GM12878 (cell line): ENCODE results near the gene C1orf174. TPM values are rescaled to one million over a fixed set of nuclear protein-coding genes. Genes with fewer than 3 reads are reported as not detected.

Experiments used
- ATAC-seq: fragments of 200-7000 bp; cut with Tn5 transposase; 3 replicates; pipeline ENCODE4 v1.9.1; 2020; ENCODE audit warnings: mild to moderate bottlenecking, moderate library complexity
- BruUV-seq: library from RNA; stranded (reverse); fragments of 400-500 nt; replicated peaks from 2 replicates; lab custom pipeline; 2021; lab: Mats Ljungman, UMichigan
- CTCF ChIA-PET: fragments of 300-600 bp; sonication (Branson Sonifier 250); formaldehyde crosslinking; extraction: SDS; loops from one replicate; lab custom pipeline; 2021; ENCODE audit warnings: inconsistent platforms; lab: Yijun Ruan, JAX
- POLR2A ChIA-PET: fragments of 350-600 bp; formaldehyde crosslinking; extraction: SDS; loops from one replicate; lab custom pipeline; 2021; ENCODE audit warnings: inconsistent platforms; lab: Charles Lee
- RAD21 ChIA-PET: fragments of 300-600 bp; sonication (Branson Sonifier 250); formaldehyde crosslinking; loops from one replicate; lab custom pipeline; 2023; ENCODE audit warnings: antibody characterized with exemption; ENCODE audit not compliant: unreplicated experiment; lab: Charles Lee
- SMC1A ChIA-PET: fragments of 300-600 bp; sonication (Branson Sonifier 250); formaldehyde crosslinking; loops from one replicate; lab custom pipeline; 2023; ENCODE audit not compliant: unreplicated experiment, uncharacterized antibody; lab: Charles Lee
- DNase-seq: peaks from one replicate; pipeline ENCODE4 v3.0.0-alpha.2; 2011; ENCODE audit warnings: low read depth, low spot score
- FAIRE-seq: peaks from 3 replicates; lab custom pipeline; 2011; peaks lifted over from hg19 to GRCh38; lab: Jason Lieb, UNC
- H2AFZ ChIP-seq: 2 replicates; pipeline ENCODE4 v1.6.0; 2011; ENCODE audit warnings: low read depth, low read length, control low read depth; ENCODE audit not compliant: control insufficient read depth
- H3K27ac ChIP-seq: 2 replicates; pipeline ENCODE4 v1.5.1; 2011; ENCODE audit warnings: control low read depth; ENCODE audit not compliant: control insufficient read depth, insufficient read depth
- H3K27me3 ChIP-seq, 2 experiments: replicated peaks in 1 of 2; 2 replicates each; pipeline versions ENCODE4 v1.6.0 to v1.6.1; 2011; ENCODE audit warnings: low read length in 1 of 2; ENCODE audit not compliant: control insufficient read depth in 2 of 2, insufficient read depth in 2 of 2
- H3K36me3 ChIP-seq, 2 experiments: 2 replicates each; pipeline ENCODE4 v1.5.1; 2011; ENCODE audit warnings: low read length in 1 of 2; ENCODE audit not compliant: control insufficient read depth in 2 of 2, insufficient read depth in 2 of 2
- H3K4me1 ChIP-seq: 2 replicates; pipeline ENCODE4 v1.6.1; 2011; ENCODE audit warnings: mild to moderate bottlenecking, low read length, moderate library complexity, mixed read lengths; ENCODE audit not compliant: control insufficient read depth, insufficient read depth
- H3K4me2 ChIP-seq: 2 replicates; pipeline ENCODE4 v1.6.0; 2011; ENCODE audit warnings: control low read depth; ENCODE audit not compliant: control insufficient read depth, insufficient read depth
- H3K4me3 ChIP-seq: fragments of 200-600 bp; sonication (generic); 2 replicates; pipeline ENCODE4 v1.5.1; 2016
- H3K79me2 ChIP-seq: 2 replicates; pipeline ENCODE4 v1.6.0; 2011; ENCODE audit warnings: low read length; ENCODE audit not compliant: control insufficient read depth, insufficient read depth
- H3K9ac ChIP-seq: 2 replicates; pipeline ENCODE4 v1.8.0; 2011; ENCODE audit warnings: low read length, control low read depth, mixed read lengths; ENCODE audit not compliant: control insufficient read depth, insufficient read depth
- H3K9me3 ChIP-seq: replicated peaks from 3 replicates; pipeline ENCODE4 v1.5.1; 2011; ENCODE audit warnings: mild to moderate bottlenecking, low read length; ENCODE audit not compliant: control insufficient read depth, insufficient read depth
- H4K20me1 ChIP-seq: 2 replicates; pipeline ENCODE4 v1.6.0; 2011; ENCODE audit not compliant: control insufficient read depth, insufficient read depth
- EGR1 ChIP-seq, 2 experiments: IDR thresholded peaks; 1 replicate in 1 of 2; 2 replicates in 1 of 2; pipeline ENCODE4 v1.6.1; 2011 to 2012; ENCODE audit warnings: low read depth in 2 of 2, low read length in 2 of 2, borderline replicate concordance in 1 of 2, mild to moderate bottlenecking in 1 of 2, moderate library complexity in 1 of 2
- ETV6 ChIP-seq, 2 experiments: fragments of 450-650 bp in 1 of 2; IDR thresholded peaks in 1 of 2; conservative IDR thresholded peaks in 1 of 2; 2 replicates each; pipeline ENCODE4 v1.6.1; 2014; ENCODE audit warnings: antibody characterized with exemption in 1 of 2, borderline replicate concordance in 1 of 2, low read depth in 1 of 2, mild to moderate bottlenecking in 1 of 2, moderate library complexity in 1 of 2
- MYC ChIP-seq: IDR thresholded peaks from 2 replicates; pipeline ENCODE4 v1.6.1; 2011; ENCODE audit warnings: mild to moderate bottlenecking, low read length, moderate library complexity, inconsistent platforms; ENCODE audit not compliant: insufficient read depth, insufficient replicate concordance, insufficient read length, severe bottlenecking
- SRF ChIP-seq, 2 experiments: IDR thresholded peaks; 2 replicates each; pipeline ENCODE4 v1.6.1; 2011; ENCODE audit warnings: low read depth in 2 of 2, low read length in 2 of 2, mild to moderate bottlenecking in 1 of 2, moderate library complexity in 1 of 2
- WGBS: methylation state at CpG from one replicate; pipeline ENCODE4 v1.1.6; 2016; ENCODE audit warnings: low lambda C conversion rate; ENCODE audit not compliant: insufficient replicate concordance, insufficient coverage; ENCODE audit errors: missing lambda C conversion rate; 5-methylcytosine and 5-hydroxymethylcytosine counted together
- in situ Hi-C: fragments of 300-500 bp; cut with MboI; formaldehyde crosslinking; loops from 9 replicates; pipeline ENCODE4 v1.14.3; 2018; ENCODE audit warnings: mixed read lengths
- intact Hi-C: fragments of 100-400 bp; cut with micrococcal nuclease; formaldehyde crosslinking; loops from one replicate; pipeline ENCODE4 v1.14.2; 2022; ENCODE audit not compliant: unreplicated experiment
- polyA plus RNA-seq, 11 experiments: library from polyadenylated mRNA; depleted of rRNA in 4 of 11; unstranded in 6 of 11; stranded (reverse) in 5 of 11; fragments of >200 nt; fragmentation: Nextera tagmentation in 4 of 11; fragmentation: Illumina TruSeq in 1 of 11; extraction: Ambion mirVana in 4 of 11; extraction: Trizol in 1 of 11; gene quantifications; 1 replicate in 1 of 11; 2 replicates in 10 of 11; pipeline versions ENCODE4 v1.2.1 to v1.2.3, GENCODE V29; 2011 to 2016; ENCODE audit warnings: inconsistent platforms in 2 of 11, missing spikeins in 2 of 11, low read depth in 1 of 11
- total RNA-seq, 4 experiments: library from RNA; depleted of rRNA in 3 of 4; stranded (reverse); fragments of >200 nt in 3 of 4; fragmentation: Illumina TruSeq in 1 of 4; extraction: Trizol in 1 of 4; gene quantifications; 2 replicates each; pipeline versions ENCODE4 v1.2.1 to v1.2.3, GENCODE V29; 2013 to 2021

C1orf174 gene
- total and polyA plus RNA-seq, 10 of the 15 experiments (the other 5 are each of a cell fraction or from before 2014, with no cell fraction given) = 17.5 to 35.4 (median 25.1) TPM

- no peak for TF ChIP-seq ETV6 (conservative IDR thresholded peaks at IDR 0.05 in 1 of 2, IDR thresholded peaks at IDR 0.05 in 1 of 2; ENCODE audit: borderline replicate concordance in 1 of 2, low read depth in 1 of 2)
- no peak for TF ChIP-seq MYC
Observed at GRCh38 chr1:3884966-3885365, 15.1 kb downstream of the C1orf174 start (continued).

GRCh38 chr1:3883194-3883925, 16.7 kb downstream of the C1orf174 start:
- in situ Hi-C loops = no loop called here
- no peak for FAIRE-seq
- H3K4me3 ChIP-seq = no peak overlapping the region
- 92% methylated on average over 18 of the region's 18 CpGs for WGBS
- SMC1A ChIA-PET = interaction anchor here (1.5 kb wide), 1 partner anchor 16 kb away, joined by 5 read pairs; the partner anchor contains the start of gene C1orf174
- no TSS peak for BruUV-seq
- H3K36me3 ChIP-seq = peaks cover 3 to 10% of the 10 kb centered on the region in 2 experiments
- H3K4me2 ChIP-seq = no peak overlapping the region
- no peak overlapping the region for H3K9ac ChIP-seq
- no peaks in the 10 kb centered on the region for H3K79me2 ChIP-seq
- RAD21 ChIA-PET = no interaction called here
- no peaks in the 10 kb centered on the region for H3K9me3 ChIP-seq
- H2AFZ ChIP-seq = no peak overlapping the region
- no peaks in the 10 kb centered on the region for H4K20me1 ChIP-seq
- no peaks in the 10 kb centered on the region for H3K27me3 ChIP-seq
- TF ChIP-seq SRF (IDR thresholded peaks at IDR 0.05; ENCODE audit: low read depth in 2 of 2, low read length in 2 of 2) (no peak), EGR1 (IDR thresholded peaks at IDR 0.05; ENCODE audit: borderline replicate concordance in 1 of 2, low read depth in 2 of 2, low read length in 2 of 2) (no peak)
- no peak for ATAC-seq
- no peaks in the 10 kb centered on the region for H3K4me1 ChIP-seq
- no peak for DNase-seq
- intact Hi-C loops = no loop called here
- POLR2A ChIA-PET = no interaction called here
- H3K27ac ChIP-seq = no peak overlapping the region
- CTCF ChIA-PET = no interaction called here
